Activated CD4-positive, alpha-beta T cell treated with anti-CD3 and anti-CD28 coated beads, Interleukin-2, amount 50 U/mL, for 1 hour (primary cell): ENCODE measurements around the gene NFATC4.
"Not testable (repeated sequence)": the region's sequence is repeated elsewhere in the genome, so short reads cannot be mapped to it uniquely, and the experiment has no call there.

ENCODE experiments used
- DNase-seq: peaks from one replicate; pipeline ENCODE4 v3.0.0-alpha.2; 2020

Gene NFATC4

GRCh38 chr14:24367514-24368211 lies at the start of gene NFATC4:
Gene NFATC4, plus strand, starts transcription at chr14:24368184. Its CDS starts 157 bp downstream, at chr14:24368341.
- DNase-seq = no peak

GRCh38 chr14:24321212-24321975 lies 46.6 kb upstream of the NFATC4 start:
- no peak for DNase-seq

- no peak for DNase-seq
These were observed 45.3 kb upstream of the NFATC4 start for GRCh38 chr14:24322672-24323071.

GRCh38 chr14:24323341-24323740 lies 44.6 kb upstream of the NFATC4 start:
- no peak for DNase-seq

GRCh38 chr14:24324024-24324423 lies 44.0 kb upstream of the NFATC4 start:
- no peak for DNase-seq

- no peak for DNase-seq
These were observed 42.9 kb upstream of the NFATC4 start for GRCh38 chr14:24325041-24325530.

GRCh38 chr14:24325963-24326362 lies 42.0 kb upstream of the NFATC4 start:
- DNase-seq = no peak

GRCh38 chr14:24327303-24327702 lies 40.7 kb upstream of the NFATC4 start:
- no peak for DNase-seq

GRCh38 chr14:24327914-24328313 lies 40.1 kb upstream of the NFATC4 start:
- DNase-seq = not testable (repeated sequence)

- no peak for DNase-seq
These were observed 38.8 kb upstream of the NFATC4 start for GRCh38 chr14:24329073-24329663.

GRCh38 chr14:24329736-24330135 lies 38.2 kb upstream of the NFATC4 start:
- DNase-seq = peak; percentile 48

GRCh38 chr14:24330973-24331674 lies 36.9 kb upstream of the NFATC4 start:
- no peak for DNase-seq

GRCh38 chr14:24331731-24332267 lies 36.2 kb upstream of the NFATC4 start:
- no peak for DNase-seq

GRCh38 chr14:24332268-24332993 lies 35.6 kb upstream of the NFATC4 start:
- peak; percentile 84 for DNase-seq

GRCh38 chr14:24334431-24335291 lies 33.3 kb upstream of the NFATC4 start, which contains the start of gene ADCY4:
Gene ADCY4, minus strand, starts transcription at chr14:24335071. Its CDS starts 419 bp downstream, at chr14:24334652.
- peak; percentile 18 for DNase-seq

- DNase-seq = no peak
These were observed 32.4 kb upstream of the NFATC4 start for GRCh38 chr14:24335461-24336171.

GRCh38 chr14:24337144-24337823 lies 30.7 kb upstream of the NFATC4 start:
- no peak for DNase-seq

- no peak for DNase-seq
These were observed 30.2 kb upstream of the NFATC4 start for GRCh38 chr14:24337824-24338175.

- no peak for DNase-seq
These were observed 29.1 kb upstream of the NFATC4 start for GRCh38 chr14:24338843-24339242.
